Right lobe of liver (tissue), 4 donors: Measurements from ENCODE around the gene RNF133.

Experiments
- CTCF ChIP-seq, 4 donors: fragments of 200-600 bp in 3 of 4; fragments of 450-650 bp in 1 of 4; IDR thresholded peaks; one replicate each; pipeline versions ENCODE4 v1.5.1 to v1.8.0; 2016 to 2022; ENCODE audit warnings: antibody characterized with exemption in 4 of 4, mild to moderate bottlenecking in 2 of 4
- POLR2A ChIP-seq: fragments of 450-650 bp; IDR thresholded peaks from one replicate; pipeline ENCODE4 v1.6.1; 2017; ENCODE audit warnings: antibody characterized with exemption, mild to moderate bottlenecking
- donor health status: DM: no; HTN: no; CAD: no.
- donor health status: DM: no; HTN: no; CAD: no.
- donor health status: DM: no; HTN: yes; CAD: no.

GRCh38 chr7:122748195-122748594 lies 49.3 kb upstream of the RNF133 start:
- TF ChIP-seq CTCF (IDR thresholded peaks at IDR 0.05): no peak
- TF ChIP-seq POLR2A: no peak
